ENCODE measurements around the gene TPRG1.

The TPRG1 gene

GRCh38 chr3:189276444-189277219, 104.9 kb downstream of the TPRG1 start:
- peak in 4 of 58 donors; percentile 1 to 16 (median 4) for DNase-seq

- DNase-seq, result no peak
Measured at GRCh38 chr3:189277711-189278110, 105.9 kb downstream of the TPRG1 start.

GRCh38 chr3:189278221-189278620, 106.5 kb downstream of the TPRG1 start:
- DNase-seq, result no peak

- no peak for DNase-seq
Measured at GRCh38 chr3:189282189-189282588, 110.4 kb downstream of the TPRG1 start.

GRCh38 chr3:189282741-189283140, 111.0 kb downstream of the TPRG1 start:
- DNase-seq, result no peak

GRCh38 chr3:189286188-189286587, 114.4 kb downstream of the TPRG1 start:
- DNase-seq, result no peak

- no peak for DNase-seq
Measured at GRCh38 chr3:189286916-189287315, 115.1 kb downstream of the TPRG1 start.

GRCh38 chr3:189288348-189289235, 116.8 kb downstream of the TPRG1 start:
- no peak for DNase-seq

- DNase-seq, result no peak
Measured at GRCh38 chr3:189289251-189289650, 117.5 kb downstream of the TPRG1 start.

GRCh38 chr3:189292667-189293484, 121.1 kb downstream of the TPRG1 start:
- no peak for DNase-seq

- no peak for DNase-seq
Measured at GRCh38 chr3:189294649-189295048, 122.9 kb downstream of the TPRG1 start.

- DNase-seq, result no peak
Measured at GRCh38 chr3:189295089-189295488, 123.3 kb downstream of the TPRG1 start.

GRCh38 chr3:189297932-189298331, 126.2 kb downstream of the TPRG1 start:
- DNase-seq, result no peak

- DNase-seq, result no peak
Measured at GRCh38 chr3:189298469-189299375, 127.0 kb downstream of the TPRG1 start.

- DNase-seq, result no peak
Measured at GRCh38 chr3:189300345-189300744, 128.6 kb downstream of the TPRG1 start.

- no peak for DNase-seq
Measured at GRCh38 chr3:189301479-189301878, 129.7 kb downstream of the TPRG1 start.

- DNase-seq, result no peak
Measured at GRCh38 chr3:189303584-189303983, 131.8 kb downstream of the TPRG1 start.

- no peak for DNase-seq
Measured at GRCh38 chr3:189304465-189305351, 132.9 kb downstream of the TPRG1 start.

- DNase-seq, result no peak
Measured at GRCh38 chr3:189305412-189305811, 133.6 kb downstream of the TPRG1 start.
